ENCODE measurements around the gene SMYD3. TPM values are rescaled to one million over a fixed set of nuclear protein-coding genes. Genes with fewer than 3 reads are reported as not detected.
"Not testable (repeated sequence)": the region's sequence is repeated elsewhere in the genome, so short reads cannot be mapped to it uniquely, and the experiment has no call there.

SMYD3 gene
- total RNA-seq, 2 experiments from 2014 or later, result 22.6 to 27.0 TPM

DNA sequence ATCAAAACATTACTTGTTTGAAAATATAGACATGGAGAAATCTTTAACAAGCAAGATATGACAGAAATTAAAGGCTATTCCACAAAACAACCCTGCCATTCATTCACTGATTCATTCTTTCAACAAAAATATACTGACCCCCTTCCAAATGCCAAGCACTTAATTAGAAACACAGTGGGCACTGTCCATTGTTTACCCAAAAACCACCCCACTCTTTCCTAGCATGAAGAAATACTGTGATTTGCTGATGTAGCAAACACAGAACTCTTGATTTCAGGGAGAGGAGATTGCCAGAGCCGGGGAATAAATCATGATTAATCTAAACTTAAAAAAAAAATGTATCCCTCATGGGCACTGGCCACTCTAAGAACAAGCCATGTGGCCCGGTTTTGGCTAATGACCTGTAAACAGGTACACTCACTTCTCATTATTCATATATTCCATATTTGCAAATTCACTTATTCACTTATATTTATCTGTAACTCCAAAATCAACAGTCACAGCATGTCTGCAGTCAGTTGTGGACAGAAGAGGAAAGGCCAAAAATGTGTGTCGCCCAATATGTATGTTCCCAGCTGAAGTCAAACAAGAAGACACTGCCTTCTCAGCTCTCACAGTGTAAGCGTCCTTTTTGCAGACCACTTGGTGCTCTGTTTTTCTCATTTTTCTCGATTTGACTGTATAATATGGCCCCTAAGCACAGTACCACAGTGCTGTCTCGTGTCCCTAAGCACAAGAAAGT lies 133.1 kb downstream of the SMYD3 start:
- ATAC-seq (ENCODE audit: low read depth) (no peak), DNase-seq (no peak)
- no peak overlapping the region for H3K27ac Mint-ChIP-seq
- no peaks in the 10 kb centered on the region for H3K9me3 Mint-ChIP-seq
- no peaks in the 10 kb centered on the region for H3K27me3 Mint-ChIP-seq
- peaks cover 3% of the 10 kb centered on the region for H3K36me3 Mint-ChIP-seq
- POLR2A ChIA-PET, result no interaction called here
- H3K4me3 Mint-ChIP-seq, result no peak overlapping the region
- H3K4me1 Mint-ChIP-seq, result no peaks in the 10 kb centered on the region

DNA sequence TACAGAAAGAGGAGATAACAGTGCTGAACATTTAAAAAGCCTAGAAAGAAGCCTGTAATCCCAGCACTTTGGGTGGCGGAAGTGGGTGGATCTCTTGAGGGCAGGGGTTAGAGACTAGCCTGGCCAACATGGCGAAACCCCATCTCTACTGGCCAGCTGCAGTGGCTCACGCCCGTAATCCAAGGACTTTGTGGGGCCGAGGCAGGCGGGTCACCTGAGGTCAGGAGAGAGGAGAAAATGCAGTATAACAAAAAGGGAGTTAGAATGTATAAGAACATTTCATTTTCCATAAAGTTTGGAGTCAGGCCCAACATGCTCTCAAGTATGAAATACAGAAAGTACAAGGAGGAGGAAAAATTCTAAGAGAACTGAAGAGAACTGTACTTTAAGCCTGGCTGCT lies 134.5 kb downstream of the SMYD3 start:
- Mint-ChIP-seq H3K9me3 (no peaks in the 10 kb centered on the region), H3K36me3 (peaks cover 1% of the 10 kb centered on the region), H3K4me3 (no peak overlapping the region), H3K27me3 (no peaks in the 10 kb centered on the region), H3K4me1 (no peaks in the 10 kb centered on the region), H3K27ac (no peak overlapping the region)
- POLR2A ChIA-PET, result no interaction called here
- ATAC-seq (ENCODE audit: low read depth) (no peak), DNase-seq (no peak)

DNA sequence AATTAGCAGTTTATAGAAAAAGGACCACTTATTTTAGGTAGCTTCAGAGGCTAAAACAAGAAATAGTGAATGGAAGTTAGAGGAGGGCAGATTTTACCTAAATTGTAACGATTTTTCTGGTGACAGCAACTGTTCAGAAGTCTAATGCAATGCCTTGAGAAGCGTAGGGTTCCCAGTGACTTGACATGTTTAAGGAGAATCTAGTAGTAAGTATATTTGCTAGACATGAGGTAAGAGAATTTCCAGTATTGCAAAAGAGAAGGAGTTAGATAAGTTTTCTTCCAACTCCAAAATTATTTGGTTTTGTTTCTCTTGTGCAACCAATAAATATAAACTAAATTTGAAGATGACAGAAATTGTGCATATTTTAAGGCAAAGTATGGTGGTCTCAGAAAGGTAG lies 140.0 kb downstream of the SMYD3 start:
- DNase-seq, result no peak
- POLR2A ChIA-PET, result interaction anchor here (0.7 kb wide), 1 partner anchor 124 kb away, joined by 4 read pairs; no protein-coding TSS in a partner anchor

GRCh38 chr1:246365708-246366107 lies 141.4 kb downstream of the SMYD3 start:
- Mint-ChIP-seq H3K27me3 (no peaks in the 10 kb centered on the region), H3K36me3 (peaks cover 12% of the 10 kb centered on the region), H3K4me3 (no peak overlapping the region), H3K4me1 (no peaks in the 10 kb centered on the region), H3K9me3 (peaks cover 4% of the 10 kb centered on the region), H3K27ac (no peak overlapping the region)
- no peak for ATAC-seq (ENCODE audit: low read depth)
- DNase-seq, result no peak
- POLR2A ChIA-PET, result no interaction called here

More for the DNA sequence above, 140.0 kb downstream of the SMYD3 start:
- Mint-ChIP-seq H3K27ac (no peak overlapping the region), H3K27me3 (no peaks in the 10 kb centered on the region), H3K4me3 (no peak overlapping the region), H3K36me3 (peaks cover 10% of the 10 kb centered on the region), H3K9me3 (peaks cover 4% of the 10 kb centered on the region), H3K4me1 (no peaks in the 10 kb centered on the region)
- no peak for ATAC-seq (ENCODE audit: low read depth)

DNA sequence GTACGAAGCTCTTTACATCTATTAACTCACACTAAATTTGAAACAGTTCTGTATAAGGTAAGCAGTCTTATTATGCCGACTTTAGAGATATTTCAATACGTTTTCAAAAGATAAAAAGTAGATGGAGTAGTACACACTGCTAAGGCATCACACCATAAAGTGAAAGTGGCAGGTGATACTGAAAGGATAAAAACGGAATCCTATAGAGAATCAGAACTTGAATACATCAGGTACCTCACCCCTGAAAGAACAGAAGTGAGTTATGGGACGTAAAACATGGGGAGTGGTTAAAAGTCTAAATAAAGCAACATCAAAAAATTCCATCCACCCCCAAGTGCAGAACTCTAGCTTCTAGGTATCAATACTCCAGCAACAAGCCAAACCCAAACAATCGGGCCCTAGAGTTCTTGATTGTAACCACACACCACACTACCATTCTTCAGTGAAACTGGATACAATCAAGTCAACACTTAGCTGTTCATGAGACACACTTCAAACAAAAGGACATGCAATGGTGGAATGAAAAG lies 142.6 kb downstream of the SMYD3 start:
- POLR2A ChIA-PET, result no interaction called here
- H3K9me3 Mint-ChIP-seq, result peaks cover 4% of the 10 kb centered on the region
- no peak overlapping the region for H3K27ac Mint-ChIP-seq
- no peak overlapping the region for H3K4me3 Mint-ChIP-seq
- DNase-seq, result no peak
- H3K36me3 Mint-ChIP-seq, result peaks cover 17% of the 10 kb centered on the region
- H3K27me3 Mint-ChIP-seq, result no peaks in the 10 kb centered on the region
- H3K4me1 Mint-ChIP-seq, result no peaks in the 10 kb centered on the region
- ATAC-seq (ENCODE audit: low read depth), result no peak

DNA sequence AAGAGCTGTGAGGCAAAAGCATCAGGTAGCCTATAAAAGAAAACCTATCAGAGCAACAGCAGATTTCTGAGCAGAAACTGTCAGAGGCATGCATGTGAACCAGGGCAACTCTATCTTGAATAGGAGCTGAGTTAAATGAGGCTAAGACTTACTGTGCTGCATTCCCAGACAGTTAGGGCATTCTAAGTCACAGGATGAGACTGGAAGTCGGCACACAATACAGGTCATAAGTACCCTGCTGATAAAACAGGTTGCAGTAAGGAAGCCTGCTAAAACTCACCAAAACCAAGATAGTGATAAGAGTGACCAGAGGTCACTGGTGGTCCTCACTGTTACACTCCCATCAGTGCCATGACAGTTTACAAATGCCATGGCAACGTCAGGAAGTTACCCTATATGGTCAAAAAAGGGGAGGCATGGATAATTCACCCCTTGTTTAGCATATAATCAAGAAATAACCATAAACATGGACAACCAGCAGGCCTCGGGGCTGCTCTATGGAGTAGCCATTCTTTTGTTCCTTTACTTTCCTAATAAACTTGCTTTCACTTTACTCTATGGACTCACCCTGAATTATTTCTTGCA lies 150.0 kb downstream of the SMYD3 start:
- peaks cover 12% of the 10 kb centered on the region for H3K9me3 Mint-ChIP-seq
- ATAC-seq (ENCODE audit: low read depth); H3K36me3 Mint-ChIP-seq; POLR2A ChIA-PET; H3K27ac Mint-ChIP-seq; DNase-seq; H3K4me3 Mint-ChIP-seq; H3K27me3 Mint-ChIP-seq; H3K4me1 Mint-ChIP-seq: not testable (repeated sequence)

DNA sequence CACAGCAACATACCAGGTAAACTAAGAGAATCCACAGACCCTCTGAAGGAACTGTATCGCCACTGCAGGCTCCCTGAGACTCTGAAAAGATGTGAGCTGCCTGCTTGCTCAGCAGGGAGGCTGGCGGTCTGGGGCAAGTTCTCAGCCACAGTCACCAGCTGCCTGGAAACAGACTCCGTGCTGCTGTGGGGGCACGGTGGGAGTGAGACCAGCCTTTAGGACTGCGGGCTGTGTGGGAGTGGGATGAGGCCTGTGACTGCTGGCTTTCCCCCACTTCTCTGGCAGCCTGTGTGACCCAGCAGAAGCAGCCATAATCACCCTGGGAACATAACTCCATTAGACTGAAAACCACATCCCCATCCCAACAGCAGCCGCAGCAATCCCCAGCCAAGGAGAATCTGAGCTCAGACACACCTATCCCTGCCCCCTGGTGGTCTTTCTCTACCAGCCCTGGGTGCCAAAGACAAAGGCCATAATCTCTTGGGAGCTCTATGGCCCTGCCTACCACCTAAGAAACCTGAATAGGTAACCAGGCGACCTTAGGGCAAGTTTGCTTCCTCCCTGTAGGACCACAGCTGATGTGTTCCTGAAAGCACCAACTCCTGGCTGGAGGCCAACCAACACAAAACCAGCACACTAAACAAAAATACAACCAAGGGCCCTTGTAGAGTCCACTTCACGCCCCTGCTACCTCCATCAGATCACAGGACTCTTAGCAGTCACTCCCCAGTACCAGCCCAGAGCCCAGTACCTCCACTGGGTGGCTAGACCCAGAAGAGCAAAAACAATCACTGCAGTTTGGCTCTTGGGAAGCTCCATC lies 151.5 kb downstream of the SMYD3 start:
- no peak overlapping the region for H3K27ac Mint-ChIP-seq
- no peaks in the 10 kb centered on the region for H3K27me3 Mint-ChIP-seq
- POLR2A ChIA-PET, result no interaction called here
- H3K4me1 Mint-ChIP-seq, result peaks cover 2% of the 10 kb centered on the region
- ATAC-seq (ENCODE audit: low read depth) (no peak), DNase-seq (no peak)
- H3K9me3 Mint-ChIP-seq, result peaks cover 12% of the 10 kb centered on the region
- peaks cover 6% of the 10 kb centered on the region for H3K36me3 Mint-ChIP-seq
- H3K4me3 Mint-ChIP-seq, result no peak overlapping the region

DNA sequence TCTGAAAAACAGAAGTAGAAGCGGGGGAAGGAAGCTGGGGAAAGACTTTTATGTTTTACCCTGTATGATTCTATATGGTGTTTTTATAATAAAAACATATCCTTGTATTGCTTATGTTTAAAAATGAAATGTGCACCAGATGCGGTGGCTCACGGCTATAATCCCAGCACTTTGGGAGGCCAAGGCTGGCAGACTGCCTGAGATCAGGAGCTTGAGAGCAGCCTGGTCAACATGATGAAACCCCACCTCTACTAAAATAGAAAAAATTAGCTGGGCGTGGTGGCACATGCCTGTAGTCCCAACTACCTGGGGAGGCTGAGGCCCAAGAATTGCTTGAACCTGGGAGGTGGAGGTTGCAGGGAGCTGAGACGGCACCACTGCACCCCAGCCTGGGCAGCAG lies 155.4 kb downstream of the SMYD3 start:
- no peak overlapping the region for H3K4me3 Mint-ChIP-seq
- peaks cover 10% of the 10 kb centered on the region for H3K36me3 Mint-ChIP-seq
- no peak overlapping the region for H3K27ac Mint-ChIP-seq
- H3K9me3 Mint-ChIP-seq, result no peaks in the 10 kb centered on the region
- ATAC-seq (ENCODE audit: low read depth) (no peak), DNase-seq (no peak)
- no peaks in the 10 kb centered on the region for H3K27me3 Mint-ChIP-seq
- POLR2A ChIA-PET, result no interaction called here
- H3K4me1 Mint-ChIP-seq, result no peaks in the 10 kb centered on the region

GRCh38 chr1:246350745-246351144 lies 156.3 kb downstream of the SMYD3 start:
- no peaks in the 10 kb centered on the region for H3K27me3 Mint-ChIP-seq
- DNase-seq (no peak), ATAC-seq (ENCODE audit: low read depth) (no peak)
- no peak overlapping the region for H3K4me3 Mint-ChIP-seq
- H3K27ac Mint-ChIP-seq, result no peak overlapping the region
- no peaks in the 10 kb centered on the region for H3K4me1 Mint-ChIP-seq
- peaks cover 2% of the 10 kb centered on the region for H3K9me3 Mint-ChIP-seq
- POLR2A ChIA-PET, result no interaction called here
- peaks cover 13% of the 10 kb centered on the region for H3K36me3 Mint-ChIP-seq

DNA sequence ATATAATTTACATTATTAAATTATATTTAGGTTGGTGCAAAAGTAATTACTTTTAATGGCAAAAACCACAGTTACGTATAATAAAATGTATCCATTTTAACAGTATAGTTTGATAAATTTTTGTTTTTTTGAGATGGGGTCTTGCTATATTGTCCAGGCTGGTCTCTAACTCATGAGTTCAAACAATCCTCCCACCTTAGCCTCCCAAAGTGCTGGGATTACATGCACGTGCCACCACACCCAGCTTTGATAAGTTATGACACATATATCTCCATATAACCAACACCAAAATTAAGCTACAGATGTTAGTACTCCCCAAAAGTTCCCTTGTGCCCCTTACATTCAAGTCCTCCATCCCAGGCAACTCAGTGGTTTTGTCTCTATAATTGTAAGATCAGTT lies 163.1 kb downstream of the SMYD3 start:
- H3K27ac Mint-ChIP-seq, result no peak overlapping the region
- ATAC-seq (ENCODE audit: low read depth) (no peak), DNase-seq (no peak)
- no peaks in the 10 kb centered on the region for H3K27me3 Mint-ChIP-seq
- POLR2A ChIA-PET, result no interaction called here
- peaks cover 8% of the 10 kb centered on the region for H3K4me1 Mint-ChIP-seq
- peaks cover 2% of the 10 kb centered on the region for H3K9me3 Mint-ChIP-seq
- peaks cover 15% of the 10 kb centered on the region for H3K36me3 Mint-ChIP-seq
- no peak overlapping the region for H3K4me3 Mint-ChIP-seq

GRCh38 chr1:246343251-246343650 lies 163.8 kb downstream of the SMYD3 start:
- POLR2A ChIA-PET, result no interaction called here
- Mint-ChIP-seq H3K4me1 (peaks cover 8% of the 10 kb centered on the region), H3K27me3 (no peaks in the 10 kb centered on the region), H3K4me3 (no peak overlapping the region), H3K9me3 (peaks cover 2% of the 10 kb centered on the region), H3K36me3 (peaks cover 13% of the 10 kb centered on the region), H3K27ac (no peak overlapping the region)
- ATAC-seq (ENCODE audit: low read depth) (no peak), DNase-seq (no peak)

GRCh38 chr1:246338546-246338945 lies 168.5 kb downstream of the SMYD3 start:
- Mint-ChIP-seq H3K4me1 (peaks cover 7% of the 10 kb centered on the region), H3K4me3 (no peak overlapping the region), H3K27me3 (no peaks in the 10 kb centered on the region), H3K9me3 (no peaks in the 10 kb centered on the region), H3K27ac (no peak overlapping the region), H3K36me3 (peaks cover 16% of the 10 kb centered on the region)
- DNase-seq, result no peak
- no peak for ATAC-seq (ENCODE audit: low read depth)
- POLR2A ChIA-PET, result no interaction called here

DNA sequence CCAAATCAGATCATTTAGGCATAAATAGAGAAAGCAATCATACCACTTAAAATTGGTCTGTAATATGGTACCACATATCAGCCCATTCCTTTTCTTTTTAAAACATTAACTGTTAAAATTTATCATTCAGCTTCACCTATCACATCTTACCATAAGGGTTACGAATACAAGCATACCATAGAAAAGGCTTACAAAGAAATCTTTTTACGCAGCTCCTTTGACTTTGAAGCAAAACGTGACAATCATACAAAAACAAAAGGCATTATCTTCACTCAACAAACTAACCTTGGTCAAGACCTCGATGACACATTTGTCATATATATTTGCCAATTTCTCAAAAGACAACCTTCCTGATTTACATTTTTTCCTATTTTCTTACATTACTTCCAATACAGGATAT lies 169.0 kb downstream of the SMYD3 start:
- DNase-seq (no peak), ATAC-seq (ENCODE audit: low read depth) (no peak)
- Mint-ChIP-seq H3K27me3 (no peaks in the 10 kb centered on the region), H3K4me1 (peaks cover 2% of the 10 kb centered on the region), H3K27ac (no peak overlapping the region), H3K9me3 (peaks cover 2% of the 10 kb centered on the region), H3K4me3 (no peak overlapping the region), H3K36me3 (peaks cover 20% of the 10 kb centered on the region)
- POLR2A ChIA-PET, result no interaction called here

Measured in activated naive CD8-positive, alpha-beta T cell treated with anti-CD3 and anti-CD28 coated beads, Interleukin-2, amount 10 ng/mL, durations not matched to agents 7 days and 5 days (primary cell).